GM20000 (cell line): ENCODE data around the gene ASH1L.
A peak's percentile ranks its signal among the peaks of the same experiment; 100 is the strongest.
"Not testable (repeated sequence)": the region's sequence is repeated elsewhere in the genome, so short reads cannot be mapped to it uniquely, and the experiment has no call there.

Experiments
- DNase-seq: peaks from one replicate; pipeline ENCODE4 v3.0.0; 2012; ENCODE audit warnings: low spot score
- CTCF ChIP-seq: IDR thresholded peaks from 2 replicates; pipeline ENCODE4 v1.5.1; 2012; ENCODE audit warnings: mild to moderate bottlenecking, control low read depth; ENCODE audit errors: extremely low read depth, missing control alignments

Gene ASH1L

DNA sequence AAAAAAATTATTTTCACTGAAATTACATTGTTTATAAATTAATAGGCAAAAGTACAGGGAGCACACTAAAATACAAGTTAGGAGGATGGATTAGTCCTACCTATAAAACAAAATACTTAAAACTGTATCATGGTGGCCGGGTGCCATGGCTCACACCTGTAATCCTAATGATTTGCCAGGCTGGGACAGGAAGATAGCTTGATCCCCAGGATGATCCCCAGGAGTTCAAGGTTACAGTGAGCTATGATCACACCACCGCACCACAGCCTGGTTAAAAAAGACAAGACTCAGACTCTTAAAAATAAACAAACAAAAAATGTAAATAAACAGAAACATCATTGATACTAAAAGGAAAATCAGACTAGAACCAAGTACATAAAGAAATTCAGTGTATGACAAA is 53.5 kb downstream of the ASH1L start:
- TF ChIP-seq CTCF, result no peak
- DNase-seq, result no peak

DNA sequence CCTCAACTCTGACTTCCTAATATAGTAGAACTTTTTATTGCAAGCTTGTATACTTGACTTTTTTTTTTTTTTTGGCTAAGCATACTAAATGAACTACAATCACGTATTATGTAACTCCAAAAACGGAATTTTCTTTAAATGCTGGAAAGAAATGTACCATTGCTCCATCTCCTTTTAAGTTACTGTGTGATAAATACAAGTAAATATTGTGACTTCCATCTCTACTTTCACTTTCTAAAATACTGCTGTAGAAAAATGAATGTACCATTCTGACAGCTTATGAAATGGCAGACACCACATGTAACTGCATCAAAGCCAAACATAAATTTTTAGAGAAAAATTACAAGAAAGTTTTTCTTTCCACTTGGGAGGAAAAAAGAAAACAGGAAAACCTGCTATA is 54.7 kb downstream of the ASH1L start:
- DNase-seq, result peak; percentile 17
- TF ChIP-seq CTCF, result no peak

- DNase-seq, result not testable (repeated sequence)
These were observed 56.6 kb downstream of the ASH1L start for GRCh38 chr1:155505963-155506362.

GRCh38 chr1:155504207-155504606 is 58.4 kb downstream of the ASH1L start:
- peak; percentile 37 for DNase-seq
- TF ChIP-seq CTCF, result no peak

DNA sequence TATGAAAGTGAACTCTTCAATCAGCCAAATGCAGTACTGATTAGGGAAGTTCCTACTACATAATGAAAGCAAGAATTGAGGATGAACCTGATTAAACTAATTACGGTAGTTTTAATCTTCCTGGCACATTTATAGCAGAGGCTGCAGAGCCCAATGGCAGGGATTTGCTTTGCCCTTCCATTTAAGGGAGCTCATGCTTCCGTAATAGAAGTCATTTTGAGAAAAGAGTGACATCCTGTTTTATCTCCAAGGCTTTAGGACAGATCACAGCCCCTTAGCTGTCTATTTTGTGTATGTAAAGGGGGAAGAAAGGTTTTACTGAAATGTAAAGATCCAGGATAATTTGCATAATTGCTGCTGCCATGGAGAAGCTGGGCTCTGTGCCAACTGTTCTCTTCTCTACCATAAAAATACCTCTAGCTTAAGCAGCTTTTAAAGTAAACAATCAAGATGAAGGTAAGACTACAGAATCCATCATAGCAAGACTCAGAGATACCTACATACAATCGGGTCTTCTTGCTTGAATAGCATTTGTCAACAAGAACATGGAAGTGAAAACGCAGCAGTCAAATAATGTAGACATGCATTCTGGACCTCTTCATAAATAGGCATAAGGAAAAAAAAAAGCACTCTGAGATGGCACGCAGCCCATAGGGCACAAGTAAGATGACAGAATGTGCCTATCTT is 62.5 kb downstream of the ASH1L start:
- DNase-seq, result peak; percentile 10
- TF ChIP-seq CTCF, result no peak

- DNase-seq, result no peak
- no peak for TF ChIP-seq CTCF
These were observed 63.3 kb downstream of the ASH1L start for GRCh38 chr1:155499263-155499662.

DNA sequence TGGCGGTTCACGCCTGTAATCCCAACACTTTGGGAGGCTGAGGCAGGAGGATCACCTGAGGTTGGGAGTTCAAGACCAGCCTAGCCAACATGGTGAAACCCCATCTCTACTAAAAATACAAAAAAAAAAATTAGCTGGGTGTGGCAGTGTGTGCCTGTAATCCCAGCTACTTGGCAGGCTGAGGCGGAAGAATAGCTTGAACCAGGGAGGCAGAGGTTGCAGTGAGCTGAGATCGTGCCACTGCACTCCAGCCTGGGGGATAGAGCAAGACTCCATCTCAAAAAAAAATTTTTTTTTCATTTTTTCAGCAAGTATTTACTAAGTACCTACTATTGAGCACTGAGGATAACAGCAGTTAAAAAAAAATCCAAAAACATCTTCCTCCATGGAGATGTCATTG is 69.0 kb downstream of the ASH1L start:
- not testable (repeated sequence) for DNase-seq

- DNase-seq, result not testable (repeated sequence)
These were observed 74.2 kb downstream of the ASH1L start for GRCh38 chr1:155488419-155488818.

DNA sequence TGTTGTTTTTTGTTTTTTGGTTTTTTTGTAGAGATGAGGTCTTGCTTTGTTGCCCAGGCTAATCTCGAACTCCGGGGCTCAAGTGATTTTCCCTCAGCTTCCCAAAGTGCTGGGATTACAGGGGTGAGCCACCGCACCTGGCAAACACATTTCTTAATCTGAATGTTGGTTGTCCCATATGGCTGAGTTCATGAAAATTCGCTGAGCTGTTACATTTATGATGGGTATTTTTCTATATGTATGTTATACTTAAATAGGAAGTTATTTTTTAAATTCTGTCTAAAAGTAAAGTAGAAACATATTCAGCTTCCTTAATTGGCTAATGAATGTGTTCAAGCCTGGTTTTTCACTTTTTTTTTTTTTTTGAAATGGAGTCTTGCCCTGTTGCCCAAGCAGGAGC is 75.1 kb downstream of the ASH1L start:
- no peak for TF ChIP-seq CTCF
- DNase-seq, result no peak

GRCh38 chr1:155486952-155487351 is 75.7 kb downstream of the ASH1L start:
- DNase-seq, result not testable (repeated sequence)
